ENCODE data around the gene RBMS1.
A peak's percentile ranks its signal among the peaks of the same experiment; 100 is the strongest.

Gene RBMS1

DNA sequence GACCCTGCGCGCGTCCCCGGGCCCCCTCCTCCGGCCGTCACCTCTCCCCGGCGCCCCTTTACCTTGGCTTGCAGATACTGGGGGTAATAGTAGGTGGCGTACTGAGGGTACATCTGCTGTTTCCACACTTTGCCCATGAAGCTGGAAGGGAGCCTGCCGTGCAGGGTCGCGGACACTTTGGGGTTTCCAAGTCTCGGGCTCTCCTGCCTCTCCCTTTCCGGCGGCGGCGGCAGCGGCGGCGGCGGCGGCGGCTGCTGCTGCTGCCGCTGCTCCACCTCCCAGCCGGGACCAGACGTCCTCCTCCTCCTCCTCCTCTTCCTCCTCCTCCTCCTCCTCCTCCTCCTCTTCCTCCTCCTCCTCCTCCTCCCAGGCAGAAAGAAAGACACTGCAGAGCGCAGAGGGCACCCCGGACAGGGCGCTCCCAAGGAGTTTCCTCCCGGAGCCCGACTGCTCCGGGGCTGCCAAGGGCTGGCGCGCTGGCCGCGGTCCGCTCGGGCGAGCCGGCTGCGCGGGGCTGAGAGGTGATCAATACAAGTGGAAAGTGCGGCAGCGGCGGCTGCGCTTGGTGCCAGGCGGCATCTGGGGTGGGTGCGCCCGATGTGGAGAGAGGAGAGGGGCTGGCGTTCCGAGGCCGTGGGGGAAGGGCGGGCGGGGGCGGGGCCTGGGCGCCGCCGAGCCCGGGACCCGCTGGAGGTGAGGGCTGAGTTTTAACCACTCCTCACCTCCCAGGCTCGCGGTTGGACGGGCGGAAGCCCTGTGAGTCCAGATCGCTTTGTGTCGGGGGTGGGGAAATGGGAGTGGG is at the start of gene RBMS1:
Gene RBMS1 (minus strand): TSS at position 581 of the 802 bp plus-strand sequence. CDS start 444 bp downstream, at position 137.
- peak; percentile 38 for DNase-seq (ENCODE audit: low read depth)

GRCh38 chr2:160541745-160542144 is 48.1 kb upstream of the RBMS1 start:
- DNase-seq (ENCODE audit: low read depth) = no peak

DNA sequence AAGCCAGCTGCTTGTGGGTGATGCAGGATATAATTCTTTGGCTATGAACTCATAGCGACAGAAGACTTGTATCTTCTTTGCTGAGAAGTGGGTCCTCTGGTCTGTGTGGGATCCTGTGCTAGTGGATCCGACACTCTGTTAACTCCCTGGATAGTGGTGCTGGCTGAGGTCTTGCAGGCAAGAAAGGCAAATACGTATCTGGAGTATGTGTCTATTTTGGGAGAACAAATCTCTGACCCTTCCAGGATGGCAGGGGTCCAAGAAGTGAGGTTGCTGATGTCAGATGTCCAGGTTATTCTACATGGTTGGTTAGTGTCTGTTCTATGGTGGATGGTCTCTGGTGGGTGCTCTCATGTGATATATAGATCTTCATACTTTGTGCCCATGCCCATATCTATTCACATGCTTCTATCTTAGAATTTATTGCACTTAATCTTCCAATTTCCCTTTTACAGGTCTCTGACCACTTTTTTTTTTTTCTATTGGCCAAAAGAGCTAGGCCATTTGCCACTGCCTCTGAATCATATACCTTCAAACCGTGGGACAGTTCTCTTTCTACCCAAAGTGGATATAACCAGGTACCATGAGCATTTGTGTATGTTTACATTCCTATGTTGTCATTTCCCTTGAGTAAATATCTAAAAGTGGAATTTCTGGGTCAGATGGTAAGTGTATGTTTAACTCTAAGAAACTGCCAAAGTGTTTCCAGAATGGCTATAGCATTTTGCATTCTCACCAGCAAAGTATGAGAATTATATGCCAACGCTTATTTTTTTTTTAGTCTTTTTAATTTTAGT is 45.1 kb upstream of the RBMS1 start:
- DNase-seq (ENCODE audit: low read depth) = no peak

- no peak for DNase-seq (ENCODE audit: low read depth)
These were observed 44.5 kb upstream of the RBMS1 start for GRCh38 chr2:160538115-160538514.

DNA sequence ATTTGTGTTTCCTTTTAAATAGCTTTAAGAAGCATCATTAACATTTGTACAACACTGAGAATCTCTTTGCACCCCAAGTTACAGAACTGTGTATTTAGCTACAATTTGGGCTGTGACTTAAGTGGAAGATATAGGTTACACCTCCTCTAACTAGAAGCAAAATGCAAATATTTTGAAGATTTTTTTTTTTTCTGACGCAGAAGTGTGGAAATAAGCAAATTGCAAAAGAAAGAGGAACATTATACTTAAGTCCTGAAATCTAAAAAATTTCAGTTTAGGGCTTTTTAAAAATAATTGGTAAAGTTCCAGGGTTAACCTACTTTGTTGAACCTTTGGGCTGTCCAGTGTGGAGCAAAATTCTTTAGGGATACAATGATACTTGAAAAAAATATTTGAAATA is 41.4 kb upstream of the RBMS1 start:
- DNase-seq (ENCODE audit: low read depth) = no peak

- no peak for DNase-seq (ENCODE audit: low read depth)
These were observed 40.6 kb upstream of the RBMS1 start for GRCh38 chr2:160534249-160534648.

DNA sequence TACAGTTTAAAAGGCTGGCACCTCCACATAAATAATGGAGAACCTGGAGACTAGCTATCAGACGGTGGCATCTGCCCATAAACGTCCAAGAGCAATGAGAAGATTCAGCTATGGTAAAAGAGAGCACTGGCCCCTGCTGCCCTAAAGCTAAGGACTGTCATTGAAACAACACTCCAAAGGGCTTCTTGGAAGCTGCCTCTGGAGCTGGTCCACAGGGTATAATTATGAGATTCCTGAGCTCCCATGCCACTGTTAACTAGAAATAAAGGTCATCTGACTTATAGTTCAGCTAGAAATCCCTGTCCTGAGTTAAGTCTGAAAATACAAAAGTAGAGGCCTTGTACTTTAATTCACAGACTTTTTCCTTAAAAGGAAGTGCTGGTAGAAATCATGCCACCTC is 39.9 kb upstream of the RBMS1 start:
- DNase-seq (ENCODE audit: low read depth) = no peak

DNA sequence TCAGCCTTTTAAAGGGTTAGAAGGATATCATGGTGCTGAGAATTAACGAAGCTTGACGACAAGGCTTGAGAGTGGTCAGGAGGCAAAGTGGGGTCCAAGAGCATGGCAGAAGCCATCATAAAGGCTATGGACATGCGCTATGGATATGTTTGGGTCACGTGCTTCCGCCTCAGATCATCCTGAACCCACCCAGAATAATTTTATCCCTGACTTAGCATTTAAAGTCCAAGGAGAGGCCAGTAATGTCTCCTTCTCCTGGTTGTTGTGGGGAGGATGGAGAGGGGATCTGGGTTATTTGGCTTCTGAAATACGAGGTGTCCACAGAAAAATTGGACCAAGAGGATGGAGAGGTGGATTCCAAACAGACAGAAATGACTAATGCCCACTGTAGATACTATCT is 38.8 kb upstream of the RBMS1 start:
- DNase-seq (ENCODE audit: low read depth) = no peak

- no peak for DNase-seq (ENCODE audit: low read depth)
These were observed 29.5 kb upstream of the RBMS1 start for GRCh38 chr2:160522951-160523710.

DNA sequence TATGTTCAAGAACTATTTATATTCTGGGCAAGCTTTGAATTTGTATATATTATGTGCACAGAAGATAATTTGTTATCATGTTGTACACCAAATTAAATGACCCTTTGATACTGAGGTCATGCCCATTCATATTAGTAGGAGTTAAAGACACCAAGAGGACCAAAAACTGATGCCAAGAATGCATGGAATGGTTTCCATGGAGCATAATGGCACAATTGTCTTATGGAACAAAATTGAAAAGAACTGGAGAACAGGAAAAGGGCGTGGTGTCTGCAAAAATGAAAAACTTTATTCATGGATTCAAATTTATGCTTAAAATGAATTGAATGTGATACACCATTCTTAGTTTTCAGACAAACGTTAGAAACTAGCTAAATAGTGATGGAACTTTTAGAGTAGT is 24.1 kb upstream of the RBMS1 start:
- DNase-seq (ENCODE audit: low read depth) = no peak

GRCh38 chr2:160516547-160517365 is 23.1 kb upstream of the RBMS1 start:
- DNase-seq (ENCODE audit: low read depth) = no peak

GRCh38 chr2:160515120-160515519 is 21.5 kb upstream of the RBMS1 start:
- DNase-seq (ENCODE audit: low read depth) = no peak

GRCh38 chr2:160513120-160513519 is 19.5 kb upstream of the RBMS1 start:
- DNase-seq (ENCODE audit: low read depth) = no peak

GRCh38 chr2:160512491-160512890 is 18.9 kb upstream of the RBMS1 start:
- no peak for DNase-seq (ENCODE audit: low read depth)

DNA sequence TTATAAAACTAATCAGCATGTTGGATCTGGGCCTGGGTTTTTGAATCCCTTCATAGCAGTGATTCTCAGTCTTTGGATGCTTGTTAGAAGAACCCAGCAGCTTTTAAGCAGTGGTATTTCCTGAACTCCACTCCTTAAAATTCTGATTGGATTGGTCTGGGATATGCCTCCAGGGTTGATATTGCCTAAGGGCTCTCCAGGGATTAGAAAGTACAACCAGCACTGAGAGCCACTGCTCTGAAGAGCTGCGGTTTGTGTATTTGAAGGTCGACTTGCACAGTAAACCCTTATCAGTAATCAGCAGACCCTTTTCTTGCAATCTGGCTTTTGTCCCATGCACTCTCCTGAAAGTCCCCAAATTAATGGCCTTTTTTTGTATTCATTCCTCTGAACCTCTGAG is 17.0 kb upstream of the RBMS1 start:
- no peak for DNase-seq (ENCODE audit: low read depth)

DNA sequence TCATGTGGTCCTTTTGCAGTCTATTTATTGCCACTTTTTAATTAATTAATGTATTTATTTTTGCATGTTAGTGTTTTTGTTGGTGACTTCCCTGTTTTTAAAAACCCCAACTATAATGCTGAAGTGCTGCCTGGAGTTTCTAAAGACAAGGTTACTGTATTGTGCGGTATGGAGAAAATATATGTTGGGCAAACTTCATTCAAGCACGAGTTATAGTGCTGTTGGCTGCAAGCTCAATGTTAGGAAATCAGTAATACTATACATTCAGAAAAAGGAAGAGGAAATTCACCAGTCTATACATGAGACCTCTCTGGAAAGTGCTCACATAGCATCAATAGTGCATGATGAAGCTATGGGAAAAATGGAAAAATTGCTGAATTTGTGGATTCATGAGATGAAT is 15.4 kb upstream of the RBMS1 start:
- no peak for DNase-seq (ENCODE audit: low read depth)

DNA sequence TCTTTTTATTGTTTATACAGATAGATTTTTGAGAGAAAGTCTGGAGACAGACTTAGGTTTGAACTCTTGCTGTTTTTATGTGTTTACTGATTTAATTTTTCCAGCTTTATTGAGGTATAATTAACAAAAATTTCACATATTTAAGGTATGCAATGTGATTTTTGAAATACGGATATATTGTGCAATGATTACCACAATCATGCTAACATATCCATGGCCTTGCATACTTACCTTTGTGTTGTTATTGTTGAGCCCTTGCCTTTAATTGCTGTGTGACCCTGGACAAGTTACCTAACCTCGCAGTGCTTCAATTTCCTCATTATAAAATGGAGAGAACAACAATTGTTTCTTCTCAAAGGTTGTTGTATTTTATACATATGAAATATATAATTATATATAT is 13.9 kb upstream of the RBMS1 start:
- DNase-seq (ENCODE audit: low read depth) = no peak

DNA sequence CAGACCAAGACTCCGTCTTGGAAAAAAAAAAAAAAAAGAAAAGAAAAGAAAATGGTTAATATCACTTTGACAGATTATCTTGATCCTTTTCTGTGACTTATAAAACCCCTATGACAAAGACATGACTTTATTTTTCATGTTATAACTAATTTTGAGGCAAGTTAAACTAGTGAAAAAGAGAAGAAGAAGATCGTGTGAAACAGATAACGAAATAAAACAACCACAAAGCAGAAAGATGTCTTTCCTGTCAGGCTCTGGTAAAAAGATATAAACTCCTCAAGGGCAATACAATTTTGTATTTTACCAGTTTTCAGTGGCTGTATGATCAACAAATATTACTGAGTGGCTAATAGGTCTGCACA is 13.4 kb upstream of the RBMS1 start:
- DNase-seq (ENCODE audit: low read depth) = no peak

DNA sequence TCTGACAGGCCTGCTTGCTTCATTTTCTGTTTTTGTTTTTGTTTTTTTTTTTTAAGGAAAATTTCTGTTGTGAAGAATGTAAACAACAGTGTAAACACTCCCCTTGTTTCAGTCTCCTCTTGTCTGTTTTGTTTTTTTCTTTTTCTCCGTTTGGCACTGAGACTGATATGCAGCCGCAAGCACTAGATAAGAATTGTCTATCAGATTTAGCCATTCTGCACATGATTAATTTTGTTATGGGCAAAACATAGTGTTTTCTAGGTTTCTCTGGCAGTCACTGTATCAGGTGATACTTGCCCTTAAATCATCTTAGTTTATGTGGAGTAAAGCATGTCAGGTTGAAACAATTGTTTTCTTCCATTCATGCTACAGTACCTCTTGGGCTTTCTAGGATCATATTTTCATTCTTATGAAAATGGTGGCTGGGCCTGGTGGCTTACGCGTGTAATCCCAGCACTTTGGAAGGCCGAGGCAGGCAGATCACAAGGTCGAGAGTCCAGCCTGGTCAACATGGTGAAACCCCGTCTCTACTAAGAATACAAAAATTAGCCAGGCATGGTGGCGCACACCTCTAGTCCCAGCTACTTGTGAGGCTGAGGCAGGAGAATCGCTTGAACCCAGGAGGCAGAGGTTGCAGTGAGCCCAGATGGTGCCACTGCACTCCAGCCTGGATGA is 12.9 kb upstream of the RBMS1 start:
- no peak for DNase-seq (ENCODE audit: low read depth)

DNA sequence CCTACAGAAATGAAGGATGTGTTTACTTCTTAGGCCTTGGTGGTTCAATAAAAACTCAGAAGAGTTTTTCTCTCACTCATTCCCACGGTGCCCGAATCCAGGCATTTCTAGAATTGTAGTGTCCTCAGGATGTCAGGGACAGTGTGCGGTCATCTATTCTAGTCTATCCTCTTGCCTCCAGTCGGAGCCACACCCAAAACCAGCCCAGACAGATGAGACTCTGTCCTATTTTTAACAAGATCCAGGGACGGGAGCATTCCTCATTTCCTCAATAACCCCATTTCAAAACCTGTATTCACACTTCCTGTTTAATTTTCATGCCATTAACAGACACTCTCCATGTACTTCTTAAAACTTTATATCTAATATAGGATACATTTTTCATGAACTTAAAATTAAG is 11.6 kb upstream of the RBMS1 start:
- DNase-seq (ENCODE audit: low read depth) = no peak

DNA sequence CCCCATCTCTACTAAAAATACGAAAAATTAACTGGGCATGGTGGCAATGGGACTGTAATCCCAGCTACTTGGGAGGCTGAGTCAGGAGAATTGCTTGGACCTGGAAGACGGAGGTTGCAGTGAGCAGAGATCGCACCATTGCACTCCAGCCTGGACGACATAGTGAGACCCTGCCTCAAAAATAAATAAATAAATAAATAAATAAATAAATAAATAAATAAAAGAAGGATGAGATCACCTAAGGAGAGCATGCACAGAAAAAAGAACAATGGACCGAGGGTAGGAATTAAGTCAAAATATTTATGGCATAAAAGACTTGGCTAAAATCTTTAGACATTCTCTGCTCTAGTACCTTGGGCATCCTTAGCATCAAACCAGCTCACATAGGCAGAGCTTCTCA is 8.9 kb upstream of the RBMS1 start:
- DNase-seq (ENCODE audit: low read depth) = no peak

Data from activated T-helper 9 cell treated with anti-CD3 and anti-CD28 coated beads, Interleukin-2, amount 50 U/mL, for 16 hours (primary cell).